ENCODE measurements around the gene TFB1M.

- no peak for TF ChIP-seq CTCF (IDR thresholded peaks at IDR 0.05)
- TF ChIP-seq POLR2A (IDR thresholded peaks at IDR 0.05): no peak
- no peak for TF ChIP-seq POLR2AphosphoS5 (IDR thresholded peaks at IDR 0.05)
These were observed 26.5 kb downstream of the TFB1M start for GRCh38 chr6:155287762-155288161.

Measured in transverse colon (tissue), 4 donors.